ENCODE data around the gene GRIK2.

GRIK2 gene

GRCh38 chr6:101458336-101458735 lies 64.8 kb downstream of the GRIK2 start:
- no peak overlapping the region for H3K27ac ChIP-seq
- no peak for TF ChIP-seq CTCF (conservative IDR thresholded peaks at IDR 0.05)

- H3K27ac ChIP-seq, result no peak overlapping the region
- no peak for TF ChIP-seq CTCF (conservative IDR thresholded peaks at IDR 0.05)
These were observed 65.3 kb downstream of the GRIK2 start for GRCh38 chr6:101458826-101459225.

GRCh38 chr6:101462576-101462975 lies 69.1 kb downstream of the GRIK2 start:
- no peak overlapping the region for H3K27ac ChIP-seq
- no peak for TF ChIP-seq CTCF (conservative IDR thresholded peaks at IDR 0.05)

DNA sequence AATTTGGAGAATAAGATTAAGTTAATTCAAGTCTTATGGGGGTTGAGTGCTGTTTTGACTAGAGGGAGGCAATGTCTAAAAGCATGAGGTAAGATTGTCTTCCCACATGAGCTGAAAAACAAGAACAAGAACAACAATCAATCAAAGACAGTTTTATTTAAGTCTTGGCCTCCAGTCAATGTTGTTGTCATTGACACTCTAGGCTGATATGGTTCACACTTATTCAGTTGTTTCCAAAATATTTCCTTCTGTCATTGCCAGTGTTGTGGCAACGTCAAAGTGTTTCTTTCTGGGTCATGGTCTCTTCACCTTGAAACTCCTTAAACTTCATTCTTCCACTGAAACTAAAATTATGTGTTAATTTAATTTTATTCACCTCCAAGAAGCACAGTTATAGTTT lies 72.4 kb downstream of the GRIK2 start:
- TF ChIP-seq CTCF (conservative IDR thresholded peaks at IDR 0.05), result no peak
- H3K27ac ChIP-seq, result no peak overlapping the region

DNA sequence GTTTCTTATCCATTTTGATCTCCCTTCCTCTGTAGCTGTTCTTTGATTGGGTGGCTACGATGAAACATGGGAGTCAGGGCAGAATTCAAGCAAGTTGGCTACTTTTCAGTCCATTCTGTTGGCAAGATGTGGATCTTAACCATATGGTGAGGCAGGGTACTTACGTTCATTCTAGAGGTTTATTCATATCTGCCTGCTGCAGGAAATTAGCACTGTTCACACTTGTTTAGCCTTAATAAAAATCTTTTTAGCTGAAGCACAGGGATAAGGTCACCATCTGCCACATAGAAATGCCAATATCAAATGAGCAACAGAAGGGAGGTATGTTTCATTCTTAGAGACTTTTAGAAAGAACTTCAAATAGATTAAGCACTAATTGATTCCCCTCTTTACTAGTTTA lies 83.9 kb downstream of the GRIK2 start:
- H3K27ac ChIP-seq, result no peak overlapping the region

DNA sequence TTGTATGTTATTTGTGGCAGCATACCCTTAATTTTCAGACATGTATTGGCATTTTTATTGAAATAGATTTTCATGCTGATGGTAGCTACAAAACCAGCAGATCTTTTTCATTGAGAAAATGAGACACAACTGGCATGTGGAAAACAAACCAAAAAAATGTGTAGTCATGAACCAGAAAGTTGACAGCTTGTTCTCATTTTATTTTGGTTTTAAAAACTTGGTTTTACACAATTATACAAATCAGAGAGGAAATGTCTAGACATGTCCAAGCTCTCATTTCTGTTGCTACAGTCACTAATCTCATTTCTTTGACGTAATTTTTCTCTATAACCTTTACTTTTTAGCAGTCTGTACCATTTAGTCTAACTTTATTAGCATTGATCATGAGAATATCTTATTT lies 85.4 kb downstream of the GRIK2 start:
- H3K27ac ChIP-seq, result no peak overlapping the region
- TF ChIP-seq CTCF (conservative IDR thresholded peaks at IDR 0.05), result no peak

More for the DNA sequence above, 83.9 kb downstream of the GRIK2 start:
- TF ChIP-seq CTCF (conservative IDR thresholded peaks at IDR 0.05), result no peak

DNA sequence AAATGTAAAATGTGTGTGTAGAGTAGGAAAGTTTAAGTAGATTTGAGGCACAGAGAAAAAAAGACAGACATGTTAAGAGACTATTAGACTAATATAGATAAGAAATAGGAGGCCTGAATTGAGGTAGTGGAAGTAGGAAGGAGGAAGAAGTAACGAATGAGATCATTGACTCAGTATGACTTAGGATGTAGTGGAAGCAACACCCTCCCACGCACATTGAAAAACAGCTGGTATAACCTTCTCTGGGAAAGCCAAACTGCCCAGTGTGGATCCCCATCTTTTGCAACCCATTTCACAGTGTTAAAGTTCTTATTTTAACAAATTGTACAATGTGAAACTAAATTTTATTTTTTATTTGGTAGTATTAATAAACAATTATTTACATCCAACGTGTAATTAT lies 89.1 kb downstream of the GRIK2 start:
- no peak overlapping the region for H3K27ac ChIP-seq
- no peak for TF ChIP-seq CTCF (conservative IDR thresholded peaks at IDR 0.05)

GRCh38 chr6:101484781-101485180 lies 91.3 kb downstream of the GRIK2 start:
- no peak for TF ChIP-seq CTCF (conservative IDR thresholded peaks at IDR 0.05)
- H3K27ac ChIP-seq, result no peak overlapping the region
